GM10847 (cell line): ENCODE results near the gene AGAP1.

Experiments used
- POLR2A ChIP-seq: IDR thresholded peaks from 2 replicates; pipeline ENCODE4 v1.6.1; 2011; ENCODE audit not compliant: insufficient read length; ENCODE audit errors: extremely low read depth

Gene AGAP1

DNA sequence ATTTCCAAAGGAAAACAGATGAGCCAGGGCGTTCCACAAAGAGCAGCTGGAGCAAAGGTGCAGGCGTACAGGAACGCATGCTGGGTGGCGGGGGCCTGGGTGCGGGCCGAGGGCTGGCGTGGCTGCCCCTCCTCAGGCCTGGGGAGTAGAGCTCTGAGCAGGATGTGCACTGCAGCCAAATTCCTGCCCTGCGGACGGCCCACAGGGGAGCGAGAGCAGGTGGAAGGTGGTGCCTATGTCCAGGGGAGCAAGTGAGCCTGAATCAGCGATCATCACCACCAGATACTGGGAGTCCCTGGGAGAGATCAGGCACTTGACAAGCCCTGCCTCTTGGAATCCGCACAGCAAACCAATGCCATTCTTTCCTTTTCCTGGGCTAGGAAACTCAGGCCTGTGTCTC lies 568.1 kb downstream of the AGAP1 start:
- no peak for TF ChIP-seq POLR2A

DNA sequence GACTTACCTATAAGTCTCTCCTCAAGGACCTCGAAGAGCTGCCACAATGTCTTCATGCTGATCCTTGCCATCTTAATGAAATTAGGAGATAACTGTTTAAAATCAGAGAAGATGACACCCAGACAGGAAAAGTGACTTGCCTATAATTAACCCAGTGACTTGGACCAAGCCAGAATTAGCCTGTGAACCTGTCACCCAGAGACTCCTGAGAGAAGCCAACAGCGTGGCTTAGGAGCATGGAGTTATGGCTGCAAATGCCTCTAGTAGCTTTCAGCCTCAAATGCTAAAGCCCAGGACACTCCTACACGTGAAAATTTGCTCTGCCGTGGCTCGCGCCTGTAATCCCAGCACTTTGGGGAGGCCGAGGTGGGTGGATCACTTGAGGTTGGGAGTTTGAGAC lies 570.2 kb downstream of the AGAP1 start:
- TF ChIP-seq POLR2A = no peak

DNA sequence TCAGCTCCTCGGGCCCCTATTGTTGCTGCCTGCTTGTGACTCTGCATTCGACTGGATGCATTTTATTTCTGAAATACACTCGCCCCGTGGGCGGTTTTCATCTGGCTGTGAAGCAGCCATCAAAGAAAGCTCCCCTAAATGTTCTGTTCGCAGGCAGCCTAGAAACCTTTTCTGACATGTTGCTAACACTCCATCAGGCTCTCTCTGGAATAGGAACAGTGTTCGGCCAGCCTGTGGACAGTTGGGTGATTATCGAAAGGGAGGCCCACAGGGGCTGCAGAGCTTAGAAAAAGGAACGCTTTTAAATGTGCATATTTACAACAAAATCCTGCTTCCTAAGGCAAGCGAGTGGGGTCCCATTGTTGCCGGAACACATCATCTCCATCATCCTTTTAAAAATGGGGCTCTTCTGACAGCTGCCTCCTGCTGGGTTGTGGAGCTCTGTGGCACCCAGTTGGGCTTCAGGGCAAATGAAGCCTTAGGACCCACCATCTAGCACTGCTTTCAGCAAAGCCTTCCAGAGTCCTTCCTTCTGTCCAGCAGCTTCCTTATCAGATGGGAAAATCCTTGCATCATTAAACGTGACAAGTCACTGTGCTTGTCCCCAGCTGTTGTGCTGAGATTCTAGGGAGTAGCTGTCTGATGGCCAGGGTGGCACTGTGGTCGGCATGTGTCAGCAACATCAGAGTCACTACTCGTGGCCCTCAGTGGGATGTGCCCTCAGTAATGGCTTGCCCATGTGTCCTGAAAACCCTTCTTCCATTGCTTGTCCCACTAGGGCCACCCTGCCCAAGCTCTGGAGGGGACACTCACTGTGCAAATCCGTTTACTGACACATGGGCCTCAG lies 571.7 kb downstream of the AGAP1 start:
- no peak for TF ChIP-seq POLR2A

DNA sequence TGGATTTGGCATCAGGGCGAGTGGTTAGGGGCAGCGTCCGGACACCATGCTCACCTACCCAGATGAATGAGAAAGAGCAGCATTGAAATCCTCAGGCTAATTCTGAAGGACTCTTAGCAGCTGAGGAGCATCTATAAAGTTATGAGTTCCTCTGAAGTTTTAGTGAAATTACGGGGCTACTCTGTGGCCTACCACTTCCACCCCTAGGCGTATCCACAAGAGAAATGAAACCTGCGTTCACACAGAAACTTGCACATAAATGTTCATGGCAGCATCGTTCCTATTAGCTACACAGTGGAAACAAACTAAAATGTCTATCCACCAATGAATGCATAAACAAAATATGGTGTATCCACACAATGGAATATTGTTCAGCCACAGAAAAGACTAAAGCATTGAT lies 576.4 kb downstream of the AGAP1 start:
- TF ChIP-seq POLR2A = no peak

DNA sequence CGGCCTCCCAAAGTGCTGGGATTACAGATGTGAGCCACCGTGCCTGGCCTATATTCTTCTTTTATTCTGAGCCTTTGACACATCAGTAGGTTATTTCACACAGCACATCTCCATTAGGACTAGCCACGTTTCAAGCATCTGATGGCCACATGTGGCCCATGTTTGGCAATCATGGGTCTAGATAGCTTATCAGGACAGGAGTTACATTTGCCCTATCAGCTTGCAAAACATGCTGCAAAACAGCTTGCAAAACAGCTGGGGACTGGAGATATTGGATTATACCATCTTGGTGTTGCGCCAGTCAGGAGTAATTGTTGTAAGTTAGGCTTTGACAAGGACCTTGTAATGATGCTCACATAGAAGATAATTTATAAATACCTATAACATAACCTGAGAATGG lies 579.4 kb downstream of the AGAP1 start:
- no peak for TF ChIP-seq POLR2A

DNA sequence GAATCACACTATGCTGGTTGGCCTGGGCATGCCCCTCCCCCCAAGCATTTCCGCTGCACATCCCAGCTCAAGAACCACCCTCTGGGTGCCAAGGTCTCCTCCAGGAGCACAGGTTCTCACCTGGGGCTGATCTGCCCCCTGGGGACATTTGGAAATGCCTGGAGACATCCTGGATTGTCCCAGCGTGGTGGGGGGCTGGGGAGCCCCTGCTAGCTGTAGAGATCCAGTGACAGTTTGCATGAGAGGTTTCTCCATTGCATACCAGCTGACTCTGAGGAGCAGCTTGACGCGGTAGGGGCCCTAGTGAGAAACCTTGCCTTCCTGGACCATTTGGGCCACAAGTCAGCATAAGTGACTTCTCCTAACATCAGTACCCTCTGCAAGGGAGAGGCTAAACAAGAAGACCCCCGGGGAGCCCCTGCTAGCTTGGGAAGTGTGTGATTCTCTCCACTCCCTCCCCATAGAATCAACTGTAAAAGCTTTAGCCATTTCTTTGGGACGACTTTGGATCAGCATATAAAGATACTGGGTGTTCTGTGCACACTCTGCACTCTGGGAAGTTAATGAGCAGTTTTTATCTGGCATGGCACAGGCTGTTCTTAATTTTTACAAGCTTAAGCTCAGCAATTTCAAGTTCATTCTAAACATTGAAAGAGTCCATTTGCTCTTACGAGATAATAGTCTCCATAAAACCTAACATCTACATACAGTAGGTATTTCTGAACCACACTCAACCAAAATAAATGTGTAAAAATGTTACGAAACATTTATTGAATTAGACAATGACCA lies 580.2 kb downstream of the AGAP1 start:
- TF ChIP-seq POLR2A = no peak

DNA sequence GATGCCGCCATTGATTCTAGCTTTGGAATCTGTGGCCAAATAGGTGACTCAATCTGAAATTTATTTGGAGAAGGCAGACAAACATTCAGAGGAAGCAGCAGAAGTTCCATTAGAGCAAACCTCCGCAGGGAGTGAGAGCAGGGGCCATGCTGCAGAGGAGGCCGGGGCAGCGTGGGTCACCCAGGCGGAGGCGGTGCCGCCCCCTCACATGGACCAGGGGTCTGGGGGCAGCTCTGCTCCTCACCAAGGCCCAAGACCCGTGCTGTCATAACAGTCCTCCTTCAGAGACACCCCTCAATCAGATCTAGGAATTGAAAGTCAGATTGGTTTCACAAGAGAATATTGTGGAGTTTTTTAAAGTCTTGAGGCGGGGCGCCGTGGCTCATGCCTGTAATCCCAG lies 582.0 kb downstream of the AGAP1 start:
- TF ChIP-seq POLR2A = no peak

GRCh38 chr2:236078297-236079255 lies 584.7 kb downstream of the AGAP1 start:
- no peak for TF ChIP-seq POLR2A

GRCh38 chr2:236080412-236080811 lies 586.6 kb downstream of the AGAP1 start:
- no peak for TF ChIP-seq POLR2A

DNA sequence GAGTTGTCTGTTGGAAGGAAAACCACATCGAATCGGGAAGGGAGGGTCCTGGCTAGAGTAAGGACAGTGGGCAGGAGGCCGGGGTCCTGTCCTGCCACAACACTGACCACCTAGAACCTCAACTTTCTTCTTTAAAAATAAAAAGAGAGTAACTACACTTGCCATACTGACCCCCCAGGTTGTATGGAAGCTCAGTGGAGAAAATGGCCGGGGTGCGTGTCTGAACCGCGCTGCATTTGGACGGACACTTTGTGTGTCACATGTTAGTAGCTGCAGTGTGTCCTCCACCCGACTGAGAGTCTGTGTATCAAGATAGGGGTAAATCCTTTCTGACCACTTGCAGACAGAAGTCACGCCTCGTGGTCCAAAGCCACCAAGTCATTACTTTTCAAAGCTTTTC lies 587.3 kb downstream of the AGAP1 start:
- no peak for TF ChIP-seq POLR2A

- TF ChIP-seq POLR2A = no peak
Observed at GRCh38 chr2:236082061-236082460, 588.2 kb downstream of the AGAP1 start.

GRCh38 chr2:236083934-236084333 lies 590.1 kb downstream of the AGAP1 start:
- no peak for TF ChIP-seq POLR2A

DNA sequence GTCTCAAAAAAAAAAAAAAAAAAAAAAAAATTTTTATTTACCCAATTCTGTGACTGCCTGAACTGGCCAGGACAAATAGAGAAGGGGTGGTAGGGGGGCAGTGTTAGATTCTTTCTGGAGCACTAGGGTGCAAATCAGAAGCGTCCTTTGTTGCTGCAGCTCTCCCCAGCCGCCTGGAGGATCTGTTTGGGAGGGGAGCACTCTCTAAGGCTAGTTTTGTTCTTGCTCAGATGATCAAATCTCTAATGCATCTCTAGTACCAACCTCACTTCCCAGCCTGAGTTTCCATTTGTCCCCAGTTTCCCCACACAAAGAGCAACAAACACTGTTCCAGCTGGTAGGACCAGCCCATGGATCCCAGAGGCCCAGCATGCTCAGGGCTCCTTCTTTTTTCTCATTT lies 591.4 kb downstream of the AGAP1 start:
- no peak for TF ChIP-seq POLR2A

- no peak for TF ChIP-seq POLR2A
Observed at GRCh38 chr2:236085647-236086046, 591.8 kb downstream of the AGAP1 start.

DNA sequence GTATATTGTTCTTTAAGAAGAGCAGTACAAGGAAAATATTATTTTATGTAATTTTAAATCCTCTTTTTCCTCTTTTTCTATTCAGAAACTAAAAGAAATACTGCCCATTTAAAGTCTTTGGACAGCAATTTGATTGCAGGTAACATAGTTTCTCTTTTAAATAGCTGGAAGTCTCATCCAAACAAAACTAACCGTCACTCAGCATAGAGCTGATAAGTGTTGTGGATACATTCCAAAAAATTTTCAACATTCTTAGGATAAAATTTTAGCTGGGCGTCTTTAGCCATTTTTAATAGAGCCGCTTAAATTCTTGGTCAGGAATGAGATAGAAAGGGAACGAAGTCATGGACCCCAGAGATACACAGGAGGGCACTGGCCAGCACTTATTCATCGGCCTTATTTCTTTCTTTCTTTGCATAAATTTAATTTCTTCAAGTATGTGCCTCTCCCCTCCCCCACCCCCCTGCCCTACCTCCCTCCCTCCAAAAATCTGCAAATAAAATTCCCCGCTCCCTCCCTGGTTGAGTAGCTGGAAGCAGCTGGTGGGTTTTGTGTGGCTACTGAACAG lies 592.6 kb downstream of the AGAP1 start:
- TF ChIP-seq POLR2A = no peak
